Glomerular endothelial cell (primary cell): Measurements from ENCODE around the gene ARID5B. TPM values are rescaled to one million over a fixed set of nuclear protein-coding genes. Genes with fewer than 3 reads are reported as not detected.
A peak's percentile ranks its signal among the peaks of the same experiment; 100 is the strongest.
"Not testable (repeated sequence)": the region's sequence is repeated elsewhere in the genome, so short reads cannot be mapped to it uniquely, and the experiment has no call there.

ENCODE experiments used
- DNase-seq: peaks from one replicate; pipeline ENCODE4 v3.0.0-alpha.2; 2011; ENCODE audit warnings: low read depth, low spot score; ENCODE audit errors: extremely low read depth
- total RNA-seq: library from RNA; depleted of rRNA; stranded (reverse); fragments of >200 nt; gene quantifications from 2 replicates; pipeline ENCODE4 v1.2.3, GENCODE V29; 2015

Gene ARID5B
- total RNA-seq, 1 donor from 2014 or later, result 9.9 TPM

GRCh38 chr10:62025901-62026879 is 124.7 kb downstream of the ARID5B start:
- no peak for DNase-seq

DNA sequence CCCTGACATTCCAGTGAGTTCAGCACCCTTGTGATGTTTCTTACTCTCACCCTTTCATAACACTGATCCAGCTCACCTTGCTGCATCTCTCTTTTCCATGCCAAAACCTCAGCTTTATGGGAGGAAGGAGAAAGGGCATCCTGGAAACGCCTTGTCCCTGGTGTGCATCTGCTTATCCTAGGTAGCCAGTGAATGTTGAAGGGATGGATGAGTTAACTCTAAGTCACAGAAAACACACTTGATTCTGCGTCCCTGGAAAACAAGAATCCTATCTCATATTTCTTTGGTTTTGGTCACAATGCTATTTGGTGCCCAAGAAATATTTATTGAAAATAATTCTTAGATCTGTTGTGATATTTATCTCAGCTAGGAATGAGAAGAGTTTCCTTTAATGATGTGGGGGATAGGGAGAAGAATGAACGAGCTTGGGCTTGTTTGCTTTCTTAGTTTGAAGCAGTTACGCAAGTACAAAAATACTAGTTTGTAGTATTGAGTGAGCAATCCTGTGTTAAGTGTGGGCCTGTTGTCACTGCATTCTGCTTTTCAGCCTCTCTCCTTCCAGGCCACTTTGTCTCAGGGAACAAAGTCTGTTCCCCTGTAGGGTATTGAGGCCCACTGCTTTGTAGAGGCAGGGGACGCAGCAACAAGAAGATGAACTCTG is 126.5 kb downstream of the ARID5B start:
- DNase-seq, result no peak

- not testable (repeated sequence) for DNase-seq
These were observed 127.0 kb downstream of the ARID5B start for GRCh38 chr10:62028502-62028842.

GRCh38 chr10:62029401-62029800 is 127.9 kb downstream of the ARID5B start:
- no peak for DNase-seq

- DNase-seq, result no peak
These were observed 130.0 kb downstream of the ARID5B start for GRCh38 chr10:62031507-62031906.

DNA sequence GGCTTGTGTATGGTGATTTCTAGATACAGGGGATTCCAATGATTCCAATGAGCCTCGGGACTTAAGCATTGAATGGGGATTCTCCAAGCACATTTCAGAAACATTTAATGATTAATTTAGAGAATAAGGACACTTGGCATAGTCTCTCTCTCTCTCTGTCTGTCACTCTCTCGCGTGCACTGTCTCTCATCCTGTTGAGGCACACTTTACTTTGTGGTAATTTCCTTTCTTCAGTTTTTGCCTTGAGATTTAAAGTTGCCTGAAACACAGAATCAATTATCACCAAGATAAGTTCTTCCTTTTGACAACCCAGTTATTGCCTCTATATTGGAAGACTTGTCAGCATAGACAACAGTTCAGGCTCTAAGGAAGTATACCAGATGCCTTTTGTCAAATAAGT is 131.6 kb downstream of the ARID5B start:
- no peak for DNase-seq

DNA sequence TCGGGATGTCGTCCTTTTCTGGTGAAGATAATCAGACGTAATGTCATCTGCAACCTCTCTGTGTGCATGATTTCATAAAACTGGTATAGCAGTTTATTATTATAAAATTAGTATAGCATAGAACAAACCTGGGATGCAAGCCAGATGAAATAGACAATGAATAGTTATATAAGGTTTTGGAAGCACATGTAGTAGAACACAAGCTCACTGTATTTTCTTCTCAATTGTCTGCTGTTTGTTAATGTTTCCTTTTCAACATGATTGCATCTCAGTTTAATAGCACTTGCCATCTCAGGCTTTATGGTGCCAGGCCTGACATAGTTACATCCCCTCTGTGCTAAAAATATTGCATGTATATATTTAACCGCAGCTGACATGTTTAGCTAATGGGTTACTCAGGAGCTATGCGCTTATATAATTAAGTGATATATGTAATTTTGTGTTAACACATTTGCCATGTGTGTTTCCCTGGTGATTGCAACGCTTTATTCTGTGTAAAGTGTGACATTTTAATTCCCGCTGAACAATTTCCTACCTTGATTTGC is 132.7 kb downstream of the ARID5B start:
- no peak for DNase-seq

- DNase-seq, result no peak
These were observed 134.9 kb downstream of the ARID5B start for GRCh38 chr10:62036186-62037081.

DNA sequence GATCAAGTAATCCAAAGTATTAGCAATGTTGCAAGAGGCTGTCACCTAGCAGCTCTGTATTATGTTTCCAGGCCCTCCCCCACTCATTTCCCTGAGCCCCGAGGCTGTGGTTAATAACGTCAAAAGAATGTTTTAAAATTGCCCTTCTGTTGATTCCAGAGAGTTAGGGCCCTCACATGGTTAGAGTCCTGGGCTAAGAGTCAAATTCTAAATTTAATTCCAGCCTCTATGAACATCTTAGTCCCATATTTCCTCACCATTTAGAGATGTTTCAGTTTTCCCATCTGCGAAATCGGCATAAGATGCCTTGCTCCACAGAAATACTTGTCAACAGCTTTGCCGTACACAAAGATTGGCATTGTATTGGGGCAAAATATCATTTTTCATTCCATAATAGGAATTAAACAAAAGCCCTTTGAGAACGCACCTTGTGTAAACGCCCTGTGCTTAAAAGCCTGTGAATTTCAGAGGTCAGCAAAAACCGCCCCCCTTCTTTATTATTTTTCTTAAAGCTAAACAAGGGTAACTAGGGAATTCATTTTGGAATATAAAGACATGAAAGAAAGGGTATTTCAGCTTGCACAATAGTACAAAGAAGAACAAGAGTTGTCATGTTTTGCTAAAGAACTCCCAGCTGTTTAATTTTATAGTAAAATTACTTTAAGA is 135.8 kb downstream of the ARID5B start:
- no peak for DNase-seq

DNA sequence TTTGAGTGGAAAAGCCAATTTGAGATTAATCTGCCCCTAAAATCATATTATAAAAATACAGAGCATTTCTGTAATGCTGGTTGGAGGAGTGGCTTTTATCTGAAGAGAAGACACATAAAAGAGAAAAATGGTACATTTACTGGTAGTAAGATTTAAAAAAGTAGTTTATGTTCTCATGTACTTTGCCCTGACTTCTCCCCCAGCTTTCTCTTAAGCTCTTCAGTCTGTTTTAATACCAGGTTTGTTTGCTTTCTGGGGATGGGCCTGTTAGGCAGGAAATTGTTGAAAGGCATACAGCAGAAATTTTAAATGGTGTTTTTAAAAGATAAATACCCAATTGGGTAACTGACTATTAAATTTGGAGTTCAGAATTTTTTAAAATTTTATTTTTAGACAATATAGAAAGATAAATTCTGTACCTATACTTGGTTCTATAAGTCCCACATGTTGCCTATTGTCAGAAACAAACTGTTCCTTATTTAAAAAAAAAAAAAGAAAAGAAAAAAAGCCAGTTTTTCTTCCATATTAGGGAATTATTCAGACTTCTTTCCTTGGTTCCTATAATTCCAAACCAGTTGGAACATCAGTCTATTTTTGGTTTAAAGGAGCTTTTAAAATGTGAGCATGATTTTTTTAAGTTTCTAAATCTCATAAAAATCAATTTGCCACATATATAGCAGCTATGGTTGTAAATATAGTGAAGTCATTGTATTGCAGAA is 136.6 kb downstream of the ARID5B start:
- no peak for DNase-seq

DNA sequence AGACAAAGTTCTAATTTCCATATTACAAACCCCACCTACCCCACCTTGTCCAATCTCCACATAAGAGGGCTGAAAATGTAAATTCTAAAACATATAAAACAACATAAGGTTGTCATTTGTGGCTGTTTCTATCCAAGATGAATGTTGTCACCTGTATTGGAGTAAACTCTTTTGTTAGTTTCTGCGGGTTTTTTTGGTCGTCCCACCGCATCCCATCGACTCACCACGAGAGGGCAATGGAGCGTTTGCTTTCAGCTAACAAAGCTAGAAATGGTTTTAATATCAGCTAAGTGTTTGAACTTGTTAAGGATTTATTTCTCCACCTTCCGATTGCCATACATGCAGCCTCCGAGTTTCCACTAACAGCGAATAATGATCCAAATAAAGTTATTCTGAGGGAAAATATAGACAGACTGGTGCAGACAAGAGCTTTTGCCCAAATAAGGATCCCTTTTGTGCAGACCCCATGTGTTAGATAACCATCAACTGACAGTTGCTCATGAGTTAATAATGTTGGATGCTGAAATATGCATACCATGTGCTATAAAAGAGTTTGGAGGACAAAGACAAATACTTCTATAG is 137.2 kb downstream of the ARID5B start:
- peak; percentile 72 for DNase-seq

- DNase-seq, result no peak
These were observed 138.5 kb downstream of the ARID5B start for GRCh38 chr10:62039954-62040353.

DNA sequence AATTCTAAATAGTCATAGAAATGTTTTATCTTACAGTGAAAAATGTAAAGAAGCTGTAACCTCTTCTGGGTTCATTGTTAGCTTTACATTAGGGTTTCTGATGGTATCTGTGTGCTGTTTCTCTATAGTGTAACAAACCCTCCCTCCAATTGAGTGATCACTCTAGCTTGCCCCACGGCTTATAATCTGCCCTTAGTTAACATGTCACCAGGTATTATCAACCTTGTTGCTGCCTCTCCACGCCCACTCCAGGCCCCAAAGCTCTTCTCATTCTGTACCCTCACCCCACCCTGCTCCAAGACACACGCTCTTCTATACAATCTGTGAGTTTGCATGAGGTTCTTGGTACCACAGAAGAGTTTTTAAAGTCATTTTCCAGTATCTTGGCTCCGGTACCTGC is 139.4 kb downstream of the ARID5B start:
- no peak for DNase-seq

DNA sequence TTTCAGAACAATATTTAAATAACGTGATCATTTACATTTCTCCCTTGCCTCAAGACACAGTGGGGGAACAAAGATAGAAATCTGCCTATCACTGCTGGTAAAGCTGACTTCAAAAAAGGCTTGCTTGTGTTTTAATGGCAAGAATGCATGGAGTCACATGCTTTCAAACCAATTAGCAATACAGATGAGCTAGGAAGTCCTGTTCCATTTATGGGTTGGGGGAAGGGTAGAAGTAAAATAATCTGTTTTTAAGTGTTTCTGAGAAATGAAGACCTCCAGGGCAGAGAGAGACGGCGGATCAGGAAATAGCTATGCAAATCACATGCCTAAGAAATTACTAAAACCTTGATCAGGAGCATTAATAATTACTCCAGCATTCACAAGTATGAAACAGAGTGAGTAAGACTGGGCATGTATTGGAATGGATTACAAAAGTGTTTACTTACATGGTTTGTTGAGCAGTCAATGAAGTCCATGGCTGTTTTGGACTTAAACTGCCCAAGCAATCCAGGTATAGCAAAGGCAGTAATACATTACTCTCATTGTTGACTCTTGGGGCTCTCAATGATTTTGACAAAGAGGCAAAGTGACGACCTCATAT is 142.0 kb downstream of the ARID5B start:
- no peak for DNase-seq

DNA sequence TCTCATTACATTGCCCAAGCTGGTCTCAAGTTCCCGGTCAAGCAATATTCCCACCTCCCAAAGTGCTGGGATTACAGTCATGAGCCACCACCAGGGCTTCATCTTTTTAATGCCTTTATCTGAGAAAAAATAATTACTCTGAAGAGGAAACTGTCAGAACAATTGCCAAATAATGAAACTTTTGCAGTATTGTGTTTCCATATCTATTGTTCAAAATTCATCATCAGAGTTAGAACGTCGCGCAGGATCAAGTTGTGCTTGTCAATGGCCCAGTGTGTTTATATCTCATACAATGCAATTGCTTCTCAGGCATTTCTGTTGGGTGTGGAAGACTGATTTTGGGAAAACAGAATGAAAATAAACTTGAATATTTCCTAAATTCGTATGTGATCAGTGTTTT is 143.1 kb downstream of the ARID5B start:
- DNase-seq, result no peak

- no peak for DNase-seq
These were observed 144.4 kb downstream of the ARID5B start for GRCh38 chr10:62045765-62046521.

DNA sequence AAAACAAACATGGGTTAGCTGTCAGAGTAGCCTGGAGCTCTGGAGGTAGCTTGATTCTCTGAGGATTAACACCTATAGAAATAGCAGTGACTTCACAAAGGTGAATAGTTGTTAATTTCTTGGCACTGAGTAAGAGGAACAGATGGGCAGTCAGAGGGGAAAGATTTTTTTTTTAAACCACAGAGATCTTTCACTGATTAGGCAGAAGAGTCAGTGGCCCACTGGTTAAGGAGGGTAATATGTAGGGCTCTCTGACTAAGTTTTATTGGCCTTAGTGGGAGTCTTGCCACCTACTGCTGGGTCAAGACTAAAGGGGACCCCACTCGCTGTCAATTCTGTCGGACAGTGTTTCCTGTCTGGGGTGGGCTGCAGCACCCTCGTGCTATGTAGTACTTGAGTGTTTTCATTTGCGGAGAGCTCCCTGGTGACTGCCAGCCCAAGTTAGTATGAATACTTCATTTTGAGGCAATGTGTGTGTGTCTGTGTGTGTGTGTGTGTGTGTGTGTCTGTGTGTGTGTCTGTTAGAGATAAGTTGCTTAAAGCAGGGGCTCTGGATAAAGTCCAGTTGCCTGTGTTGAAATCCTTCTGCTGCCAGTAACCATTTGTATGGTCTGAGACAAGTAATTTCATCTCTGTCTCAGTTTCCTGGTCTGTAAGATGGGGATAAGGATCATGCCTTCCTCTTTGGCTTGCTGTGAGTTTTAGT is 145.2 kb downstream of the ARID5B start:
- no peak for DNase-seq
